ENCODE data around the gene ITPKB. TPM values are rescaled to one million over a fixed set of nuclear protein-coding genes. Genes with fewer than 3 reads are reported as not detected.
"Not testable (repeated sequence)": the region's sequence is repeated elsewhere in the genome, so short reads cannot be mapped to it uniquely, and the experiment has no call there.

ITPKB gene
- polyA plus RNA-seq, 3 donors from 2014 or later: 14.1 to 37.8 (median 18.7) TPM

GRCh38 chr1:226733304-226733703, 5.8 kb downstream of the ITPKB start:
- Mint-ChIP-seq H3K9me3 (no peaks in the 10 kb centered on the region), H3K27ac (peak overlapping the region; percentile 76 to 90 (median 84)), H3K36me3 (peaks cover 22 to 50% (median 33%) of the 10 kb centered on the region in 3 donors), H3K4me1 (peaks cover 72 to 81% of the 10 kb centered on the region in 2 donors), H3K27me3 (ENCODE audit: low read depth in 3 of 3) (peaks cover 0 to 2% (median 0%) of the 10 kb centered on the region in 3 donors), H3K4me3 (peak overlapping the region; percentile 74 to 98 (median 87))
- DNase-seq: no peak

GRCh38 chr1:226732856-226733291, 6.2 kb downstream of the ITPKB start:
- Mint-ChIP-seq H3K27ac (peak overlapping the region; percentile 76 to 90 (median 84)), H3K4me3 (peak overlapping the region; percentile 74 to 98 (median 87))

GRCh38 chr1:226731257-226731893, 7.7 kb downstream of the ITPKB start:
- peaks cover 22 to 58% (median 35%) of the 10 kb centered on the region in 3 donors for H3K36me3 Mint-ChIP-seq

More at GRCh38 chr1:226732856-226733291, 6.2 kb downstream of the ITPKB start:
- DNase-seq: no peak
- peaks cover 77 to 85% of the 10 kb centered on the region in 2 donors for H3K4me1 Mint-ChIP-seq
- peaks cover 22 to 54% (median 33%) of the 10 kb centered on the region in 3 donors for H3K36me3 Mint-ChIP-seq
- peaks cover 0 to 2% (median 0%) of the 10 kb centered on the region in 3 donors for H3K27me3 Mint-ChIP-seq (ENCODE audit: low read depth in 3 of 3)
- H3K9me3 Mint-ChIP-seq: no peaks in the 10 kb centered on the region

GRCh38 chr1:226730836-226731235, 8.2 kb downstream of the ITPKB start:
- H3K4me1 Mint-ChIP-seq: peaks cover 96 to 100% of the 10 kb centered on the region in 2 donors
- H3K27ac Mint-ChIP-seq: peak overlapping the region; percentile 81 to 90 (median 86)
- no peaks in the 10 kb centered on the region for H3K9me3 Mint-ChIP-seq
- H3K4me3 Mint-ChIP-seq: peak overlapping the region; percentile 74 to 98 (median 87)
- H3K27me3 Mint-ChIP-seq (ENCODE audit: low read depth in 3 of 3): no peaks in the 10 kb centered on the region
- no peak for DNase-seq
- H3K36me3 Mint-ChIP-seq: peaks cover 22 to 58% (median 35%) of the 10 kb centered on the region in 3 donors

More at GRCh38 chr1:226731257-226731893, 7.7 kb downstream of the ITPKB start:
- H3K4me1 Mint-ChIP-seq: peaks cover 92 to 98% of the 10 kb centered on the region in 2 donors
- peaks cover 0 to 2% (median 0%) of the 10 kb centered on the region in 3 donors for H3K27me3 Mint-ChIP-seq (ENCODE audit: low read depth in 3 of 3)
- H3K4me3 Mint-ChIP-seq: peak overlapping the region; percentile 74 to 98 (median 87)
- peak overlapping the region; percentile 81 to 90 (median 86) for H3K27ac Mint-ChIP-seq
- H3K9me3 Mint-ChIP-seq: no peaks in the 10 kb centered on the region
- no peak for DNase-seq

GRCh38 chr1:226730071-226730470, 9.0 kb downstream of the ITPKB start:
- DNase-seq: peak; percentile 26 to 42 (median 31)
- no peaks in the 10 kb centered on the region for H3K9me3 Mint-ChIP-seq
- no peaks in the 10 kb centered on the region for H3K27me3 Mint-ChIP-seq (ENCODE audit: low read depth in 3 of 3)
- peak overlapping the region; percentile 74 to 98 (median 87) for H3K4me3 Mint-ChIP-seq
- H3K36me3 Mint-ChIP-seq: peaks cover 22 to 54% (median 34%) of the 10 kb centered on the region in 3 donors
- H3K4me1 Mint-ChIP-seq: peaks cover 96 to 100% of the 10 kb centered on the region in 2 donors
- H3K27ac Mint-ChIP-seq: peak overlapping the region; percentile 81 to 90 (median 86)

GRCh38 chr1:226728448-226728847, 10.6 kb downstream of the ITPKB start:
- DNase-seq: no peak
- H3K27ac Mint-ChIP-seq: peak overlapping the region; percentile 78 to 91 (median 87)
- peaks cover 11 to 38% (median 23%) of the 10 kb centered on the region in 3 donors for H3K36me3 Mint-ChIP-seq
- peaks cover 0 to 2% (median 0%) of the 10 kb centered on the region in 3 donors for H3K27me3 Mint-ChIP-seq (ENCODE audit: low read depth in 3 of 3)
- peak overlapping the region; percentile 16 to 64 (median 50) for H3K4me3 Mint-ChIP-seq
- H3K9me3 Mint-ChIP-seq: no peaks in the 10 kb centered on the region
- H3K4me1 Mint-ChIP-seq: peaks cover 96 to 100% of the 10 kb centered on the region in 2 donors

GRCh38 chr1:226725897-226726267, 13.2 kb downstream of the ITPKB start:
- H3K27ac Mint-ChIP-seq: peak overlapping the region; percentile 78 to 91 (median 88)
- H3K9me3 Mint-ChIP-seq: no peaks in the 10 kb centered on the region
- no peak for DNase-seq
- H3K4me3 Mint-ChIP-seq: peak overlapping the region; percentile 13 to 72 (median 36)
- H3K27me3 Mint-ChIP-seq (ENCODE audit: low read depth in 3 of 3): peaks cover 0 to 2% (median 0%) of the 10 kb centered on the region in 3 donors
- H3K4me1 Mint-ChIP-seq: peaks cover 86 to 92% of the 10 kb centered on the region in 2 donors
- peaks cover 5 to 26% (median 14%) of the 10 kb centered on the region in 3 donors for H3K36me3 Mint-ChIP-seq

GRCh38 chr1:226723657-226724532, 15.2 kb downstream of the ITPKB start:
- Mint-ChIP-seq H3K27ac (peak overlapping the region; percentile 81 to 91 (median 88)), H3K4me3 (peak overlapping the region; percentile 59 to 78 (median 72)), H3K36me3 (peaks cover 5 to 14% (median 8%) of the 10 kb centered on the region in 3 donors), H3K4me1 (peaks cover 86 to 88% of the 10 kb centered on the region in 2 donors), H3K9me3 (no peaks in the 10 kb centered on the region), H3K27me3 (ENCODE audit: low read depth in 3 of 3) (peaks cover 0 to 2% (median 0%) of the 10 kb centered on the region in 3 donors)
- no peak for DNase-seq

GRCh38 chr1:226722901-226723656, 16.0 kb downstream of the ITPKB start:
- peaks cover 0 to 6% (median 3%) of the 10 kb centered on the region in 3 donors for H3K36me3 Mint-ChIP-seq
- no peaks in the 10 kb centered on the region for H3K9me3 Mint-ChIP-seq
- peaks cover 82 to 84% of the 10 kb centered on the region in 2 donors for H3K4me1 Mint-ChIP-seq
- peak overlapping the region; percentile 59 to 76 (median 75) for H3K4me3 Mint-ChIP-seq
- peaks cover 0 to 2% (median 0%) of the 10 kb centered on the region in 3 donors for H3K27me3 Mint-ChIP-seq (ENCODE audit: low read depth in 3 of 3)
- DNase-seq: no peak
- H3K27ac Mint-ChIP-seq: peak overlapping the region; percentile 81 to 91 (median 84)

GRCh38 chr1:226722240-226722900, 16.7 kb downstream of the ITPKB start:
- Mint-ChIP-seq H3K27me3 (ENCODE audit: low read depth in 3 of 3) (peaks cover 0 to 2% (median 0%) of the 10 kb centered on the region in 3 donors), H3K9me3 (no peaks in the 10 kb centered on the region), H3K4me1 (peaks cover 80 to 83% of the 10 kb centered on the region in 2 donors), H3K4me3 (peak overlapping the region; percentile 59 to 76 (median 67)), H3K27ac (peak overlapping the region; percentile 81 to 91 (median 84)), H3K36me3 (peaks cover 0 to 3% (median 3%) of the 10 kb centered on the region in 3 donors)
- DNase-seq: no peak

GRCh38 chr1:226720574-226720973, 18.5 kb downstream of the ITPKB start:
- not testable (repeated sequence) for H3K27me3 Mint-ChIP-seq (ENCODE audit: low read depth in 3 of 3); H3K36me3 Mint-ChIP-seq; DNase-seq; H3K9me3 Mint-ChIP-seq; H3K4me3 Mint-ChIP-seq
- Mint-ChIP-seq H3K27ac (peak overlapping the region in 3 of 6 donors; percentile 35 to 80 (median 72)), H3K4me1 (peaks cover 75 to 82% of the 10 kb centered on the region in 2 donors)

- peak overlapping the region in 1 of 5 donors; percentile 29 for H3K4me3 Mint-ChIP-seq
- H3K27me3 Mint-ChIP-seq (ENCODE audit: low read depth in 3 of 3): peaks cover 0 to 2% (median 0%) of the 10 kb centered on the region in 3 donors
- peaks cover 73 to 82% of the 10 kb centered on the region in 2 donors for H3K4me1 Mint-ChIP-seq
- H3K27ac Mint-ChIP-seq: peak overlapping the region in 5 of 6 donors; percentile 18 to 87 (median 72)
- no peak for DNase-seq
- no peaks in the 10 kb centered on the region for H3K36me3 Mint-ChIP-seq
- H3K9me3 Mint-ChIP-seq: no peaks in the 10 kb centered on the region
Measured at GRCh38 chr1:226719596-226720387, 19.3 kb downstream of the ITPKB start.
